Body of pancreas (tissue), 4 donors: ENCODE measurements around the gene SH3BP4.

Experiments
- POLR2A ChIP-seq, 3 donors: fragments of 450-650 bp; IDR thresholded peaks; one replicate each; pipeline ENCODE4 v1.6.1; 2016; ENCODE audit warnings: antibody characterized with exemption in 3 of 3, mild to moderate bottlenecking in 2 of 3
- TF ChIP-seq, protein P1 (sequence below), 7 experiments: fragments of 450-650 bp in 4 of 7; fragments of 200-600 bp in 3 of 7; sonication (generic) in 3 of 7; IDR thresholded peaks; one replicate each; pipeline ENCODE4 v1.5.1; 2016 to 2019; ENCODE audit warnings: antibody characterized with exemption in 7 of 7

GRCh38 chr2:235011607-235011928 is 59.8 kb downstream of the SH3BP4 start:
- TF ChIP-seq, protein P1, sequence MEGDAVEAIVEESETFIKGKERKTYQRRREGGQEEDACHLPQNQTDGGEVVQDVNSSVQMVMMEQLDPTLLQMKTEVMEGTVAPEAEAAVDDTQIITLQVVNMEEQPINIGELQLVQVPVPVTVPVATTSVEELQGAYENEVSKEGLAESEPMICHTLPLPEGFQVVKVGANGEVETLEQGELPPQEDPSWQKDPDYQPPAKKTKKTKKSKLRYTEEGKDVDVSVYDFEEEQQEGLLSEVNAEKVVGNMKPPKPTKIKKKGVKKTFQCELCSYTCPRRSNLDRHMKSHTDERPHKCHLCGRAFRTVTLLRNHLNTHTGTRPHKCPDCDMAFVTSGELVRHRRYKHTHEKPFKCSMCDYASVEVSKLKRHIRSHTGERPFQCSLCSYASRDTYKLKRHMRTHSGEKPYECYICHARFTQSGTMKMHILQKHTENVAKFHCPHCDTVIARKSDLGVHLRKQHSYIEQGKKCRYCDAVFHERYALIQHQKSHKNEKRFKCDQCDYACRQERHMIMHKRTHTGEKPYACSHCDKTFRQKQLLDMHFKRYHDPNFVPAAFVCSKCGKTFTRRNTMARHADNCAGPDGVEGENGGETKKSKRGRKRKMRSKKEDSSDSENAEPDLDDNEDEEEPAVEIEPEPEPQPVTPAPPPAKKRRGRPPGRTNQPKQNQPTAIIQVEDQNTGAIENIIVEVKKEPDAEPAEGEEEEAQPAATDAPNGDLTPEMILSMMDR (IDR thresholded peaks at IDR 0.05): no peak
- TF ChIP-seq POLR2A (IDR thresholded peaks at IDR 0.05): no peak
